ENCODE data around the gene ABCC6.

- TF ChIP-seq, protein P1, sequence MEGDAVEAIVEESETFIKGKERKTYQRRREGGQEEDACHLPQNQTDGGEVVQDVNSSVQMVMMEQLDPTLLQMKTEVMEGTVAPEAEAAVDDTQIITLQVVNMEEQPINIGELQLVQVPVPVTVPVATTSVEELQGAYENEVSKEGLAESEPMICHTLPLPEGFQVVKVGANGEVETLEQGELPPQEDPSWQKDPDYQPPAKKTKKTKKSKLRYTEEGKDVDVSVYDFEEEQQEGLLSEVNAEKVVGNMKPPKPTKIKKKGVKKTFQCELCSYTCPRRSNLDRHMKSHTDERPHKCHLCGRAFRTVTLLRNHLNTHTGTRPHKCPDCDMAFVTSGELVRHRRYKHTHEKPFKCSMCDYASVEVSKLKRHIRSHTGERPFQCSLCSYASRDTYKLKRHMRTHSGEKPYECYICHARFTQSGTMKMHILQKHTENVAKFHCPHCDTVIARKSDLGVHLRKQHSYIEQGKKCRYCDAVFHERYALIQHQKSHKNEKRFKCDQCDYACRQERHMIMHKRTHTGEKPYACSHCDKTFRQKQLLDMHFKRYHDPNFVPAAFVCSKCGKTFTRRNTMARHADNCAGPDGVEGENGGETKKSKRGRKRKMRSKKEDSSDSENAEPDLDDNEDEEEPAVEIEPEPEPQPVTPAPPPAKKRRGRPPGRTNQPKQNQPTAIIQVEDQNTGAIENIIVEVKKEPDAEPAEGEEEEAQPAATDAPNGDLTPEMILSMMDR (IDR thresholded peaks at IDR 0.05): no peak
- no peak for TF ChIP-seq POLR2A (IDR thresholded peaks at IDR 0.05)
Observed at GRCh38 chr16:16110111-16110490, 113.2 kb downstream of the ABCC6 start.

Data from lower leg skin (tissue), 3 donors.